GM18507 (cell line): ENCODE results near the gene SNIP1.
A peak's percentile ranks its signal among the peaks of the same experiment; 100 is the strongest.
"Not testable (repeated sequence)": the region's sequence is repeated elsewhere in the genome, so short reads cannot be mapped to it uniquely, and the experiment has no call there.

Experiments
- DNase-seq: peaks from one replicate; pipeline ENCODE4 v3.0.0; 2011; ENCODE audit warnings: low read depth; ENCODE audit not compliant: insufficient read length; ENCODE audit errors: extremely low spot score
- FAIRE-seq: peaks from 2 replicates; lab custom pipeline; 2011; peaks lifted over from hg19 to GRCh38; lab: Jason Lieb, UNC

Gene SNIP1

DNA sequence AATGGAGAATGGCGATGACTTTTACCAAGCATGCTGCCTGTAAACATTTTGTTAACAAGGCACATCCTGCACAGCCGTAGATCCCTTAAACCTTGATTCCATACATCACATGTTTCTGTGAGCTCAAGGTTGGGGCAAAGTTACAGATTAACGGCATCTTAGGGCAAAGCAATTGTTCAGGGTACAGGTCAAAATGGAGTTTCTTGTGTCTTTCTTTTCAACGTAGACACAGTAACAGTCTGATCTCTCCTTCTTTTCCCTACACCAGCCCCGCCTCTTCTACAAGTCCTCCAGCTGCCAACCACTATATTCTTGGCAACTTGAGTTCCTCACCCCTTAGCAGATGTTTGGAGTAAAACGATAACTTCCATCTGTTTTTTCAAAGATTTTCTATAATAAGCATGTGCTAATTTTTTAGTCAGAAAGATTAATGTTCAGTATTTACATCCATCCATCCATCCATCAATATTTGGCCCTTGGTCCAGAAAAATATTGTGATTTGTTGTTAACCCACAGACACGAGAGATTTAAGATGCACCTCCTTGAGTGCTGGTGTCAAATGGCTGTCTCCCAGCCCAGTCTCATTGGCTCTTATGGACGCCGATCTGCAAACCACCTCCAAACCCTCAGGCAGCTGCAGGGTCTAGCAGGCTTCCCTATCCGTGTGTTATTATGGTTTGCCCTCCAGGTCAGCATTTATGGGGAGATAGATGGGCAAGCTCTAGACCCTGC lies 6.5 kb upstream of the SNIP1 start:
- no peak for DNase-seq
- FAIRE-seq, result no peak

GRCh38 chr1:37559957-37560379 lies 5.9 kb upstream of the SNIP1 start:
- DNase-seq, FAIRE-seq: not testable (repeated sequence)

- FAIRE-seq (no peak), DNase-seq (no peak)
Observed at GRCh38 chr1:37559080-37559479, 5.0 kb upstream of the SNIP1 start.

DNA sequence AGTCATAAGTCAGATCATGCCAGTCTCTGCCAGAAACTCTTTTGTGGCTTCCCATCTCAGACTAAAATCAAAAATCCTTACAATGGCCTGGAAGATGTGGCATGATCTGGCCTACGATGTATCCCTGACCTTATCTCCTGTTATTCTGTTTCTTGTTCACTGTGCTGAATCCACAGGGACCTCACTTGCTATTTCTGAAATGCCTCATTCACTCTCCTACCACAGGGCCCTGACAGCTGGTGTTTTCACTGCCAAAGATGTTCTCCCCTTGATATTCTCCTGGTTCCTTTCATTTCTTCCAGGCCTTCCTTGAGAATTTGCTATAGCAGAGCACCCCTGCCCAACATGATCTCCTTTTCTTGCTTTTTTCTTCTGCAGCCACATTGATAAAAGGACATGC lies 4.3 kb upstream of the SNIP1 start:
- no peak for FAIRE-seq
- DNase-seq, result no peak

DNA sequence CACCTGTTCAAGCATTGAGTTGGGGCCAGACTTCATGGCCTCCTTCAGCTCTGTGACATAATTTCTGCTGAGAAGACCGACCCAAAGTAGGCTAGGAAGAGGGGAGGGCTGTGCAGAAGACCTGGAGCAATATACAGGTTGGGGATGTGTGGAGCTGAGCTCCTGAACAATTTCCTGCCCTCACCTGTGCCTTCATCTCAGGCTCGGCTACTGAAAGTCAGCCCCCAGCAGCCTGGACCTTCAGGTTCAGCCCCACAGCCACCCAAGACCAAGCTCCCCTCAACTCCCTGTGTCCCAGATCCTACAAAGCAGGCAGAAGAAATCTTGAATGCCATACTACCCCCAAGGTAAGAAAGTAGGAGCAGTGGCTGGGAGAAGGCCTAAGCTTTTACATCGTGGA lies 3.3 kb upstream of the SNIP1 start:
- FAIRE-seq, result no peak
- DNase-seq, result no peak

- peak; percentile 20 for DNase-seq
- FAIRE-seq, result no peak
Observed at GRCh38 chr1:37556712-37557196, 2.7 kb upstream of the SNIP1 start, which contains the start of gene DNALI1. DNALI1 (plus strand) TSS chr1:37556940; CDS start chr1:37556995, 55 bp downstream.

GRCh38 chr1:37553598-37553926 lies 531 bp downstream of the SNIP1 start:
- DNase-seq (no peak), FAIRE-seq (no peak)

DNA sequence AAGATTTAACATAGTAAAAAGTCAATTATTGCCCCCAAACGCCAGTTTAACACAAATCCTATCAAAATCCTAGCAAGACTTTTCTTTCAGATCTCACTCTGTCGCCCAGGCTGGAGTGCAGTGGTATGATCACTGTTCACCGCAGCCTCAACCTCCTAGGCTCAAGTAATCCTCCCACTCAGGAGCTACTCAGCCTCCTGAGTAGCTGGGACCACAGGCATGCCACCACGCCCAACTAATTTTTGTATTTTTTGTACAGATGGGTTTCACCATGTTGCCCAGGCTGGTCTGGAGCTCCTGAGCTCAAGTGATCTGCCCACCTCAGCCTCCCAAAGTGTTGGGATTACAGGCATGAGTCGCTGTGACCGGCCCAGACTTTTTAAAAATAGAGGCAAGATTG lies 4.8 kb downstream of the SNIP1 start:
- no peak for DNase-seq
- no peak for FAIRE-seq

DNA sequence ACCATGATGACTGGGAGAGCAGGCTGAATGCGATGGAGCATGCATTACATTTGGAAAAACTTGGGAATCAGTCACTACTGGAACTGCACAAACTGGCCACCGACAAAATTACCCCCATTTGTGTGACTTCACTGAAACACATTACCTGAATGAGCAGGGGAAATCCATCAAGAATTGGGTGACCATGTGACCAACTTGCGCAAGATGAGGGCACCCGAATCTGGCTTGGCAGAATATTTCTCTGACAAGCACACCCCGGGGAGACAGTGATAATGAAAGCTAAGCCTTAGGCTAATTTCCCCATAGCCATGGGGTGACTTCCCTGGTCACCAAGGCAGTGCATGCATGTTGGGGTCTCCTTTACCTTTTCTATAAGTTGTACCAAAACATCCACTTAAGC lies 9.1 kb downstream of the SNIP1 start:
- FAIRE-seq, result no peak
- DNase-seq, result no peak

DNA sequence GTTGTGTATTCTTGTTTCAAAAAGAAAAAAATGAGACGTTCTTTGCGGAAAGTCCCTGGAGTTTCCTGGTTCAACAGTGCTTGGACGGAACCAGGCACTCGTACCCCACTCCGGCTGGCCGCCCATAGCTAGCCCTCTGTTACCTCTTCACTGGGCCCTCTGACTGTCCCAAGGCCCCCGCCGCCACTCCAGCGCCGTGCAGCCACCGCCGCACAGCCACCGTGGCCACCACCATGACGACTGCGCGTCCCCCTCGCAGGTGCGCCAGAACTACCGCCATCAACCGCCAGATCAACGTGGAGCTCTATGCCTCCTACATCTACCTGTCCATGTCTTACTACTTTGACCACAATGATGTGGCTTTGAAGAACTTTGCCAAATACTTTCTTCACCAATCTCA lies 9.6 kb downstream of the SNIP1 start:
- FAIRE-seq, result no peak

DNA sequence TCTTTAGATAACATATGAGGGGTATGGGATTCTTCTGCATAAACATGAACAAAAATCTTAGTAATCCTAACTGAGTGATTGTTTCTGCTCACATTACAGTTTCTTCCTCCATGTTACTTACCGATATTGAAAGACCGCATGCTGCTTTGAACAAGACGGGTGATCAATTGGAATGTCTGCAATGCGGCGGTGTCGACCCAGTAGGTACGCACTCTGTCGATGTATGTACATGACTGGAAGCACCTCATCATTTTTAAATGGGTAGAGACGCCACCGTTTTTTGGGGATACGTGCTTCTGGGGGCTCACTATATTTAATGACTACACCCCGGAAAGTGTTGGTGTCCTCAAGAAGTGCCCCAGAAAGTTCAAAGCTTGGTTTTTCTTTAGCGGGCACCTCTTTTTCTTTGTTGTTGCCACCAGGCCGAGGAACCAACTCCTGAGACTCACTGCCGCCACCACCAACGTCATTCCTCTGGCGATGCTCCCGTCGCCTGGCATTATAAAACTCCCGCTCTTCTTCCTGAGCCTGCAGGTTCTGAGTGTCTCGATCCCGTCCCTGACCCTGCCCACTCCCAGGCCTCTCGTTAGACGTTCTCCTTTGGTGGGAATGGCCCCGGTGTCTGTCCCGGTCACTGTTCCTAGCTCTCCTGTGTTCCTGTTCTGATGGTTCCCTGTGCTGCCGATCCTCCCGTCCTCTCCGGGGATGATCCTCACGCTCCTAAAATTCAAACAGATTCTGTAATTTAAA lies 13.9 kb downstream of the SNIP1 start:
- DNase-seq, result no peak
- no peak for FAIRE-seq

More for the DNA sequence above, 9.6 kb downstream of the SNIP1 start:
- no peak for DNase-seq

GRCh38 chr1:37539154-37539553 lies 14.9 kb downstream of the SNIP1 start:
- not testable (repeated sequence) for FAIRE-seq, DNase-seq

DNA sequence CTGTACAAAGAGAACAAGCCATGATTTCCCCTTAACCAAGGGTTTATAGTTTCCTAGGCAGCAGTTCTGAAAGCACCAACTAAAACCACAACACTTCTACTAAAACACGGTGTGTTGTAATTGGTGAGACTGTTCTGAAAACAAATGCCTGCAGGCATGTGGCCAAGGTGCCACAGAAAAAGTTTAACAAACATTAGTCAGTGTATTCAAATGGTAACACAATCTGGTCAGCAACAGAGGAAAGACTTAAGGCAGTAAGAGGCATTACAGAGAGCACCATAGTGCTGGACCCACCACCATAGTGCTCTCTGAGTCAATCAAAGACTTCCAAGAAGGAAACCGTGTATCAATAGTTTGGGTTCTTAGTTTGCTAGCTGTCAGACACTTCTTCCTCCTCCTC lies 16.7 kb downstream of the SNIP1 start:
- FAIRE-seq (no peak), DNase-seq (no peak)

DNA sequence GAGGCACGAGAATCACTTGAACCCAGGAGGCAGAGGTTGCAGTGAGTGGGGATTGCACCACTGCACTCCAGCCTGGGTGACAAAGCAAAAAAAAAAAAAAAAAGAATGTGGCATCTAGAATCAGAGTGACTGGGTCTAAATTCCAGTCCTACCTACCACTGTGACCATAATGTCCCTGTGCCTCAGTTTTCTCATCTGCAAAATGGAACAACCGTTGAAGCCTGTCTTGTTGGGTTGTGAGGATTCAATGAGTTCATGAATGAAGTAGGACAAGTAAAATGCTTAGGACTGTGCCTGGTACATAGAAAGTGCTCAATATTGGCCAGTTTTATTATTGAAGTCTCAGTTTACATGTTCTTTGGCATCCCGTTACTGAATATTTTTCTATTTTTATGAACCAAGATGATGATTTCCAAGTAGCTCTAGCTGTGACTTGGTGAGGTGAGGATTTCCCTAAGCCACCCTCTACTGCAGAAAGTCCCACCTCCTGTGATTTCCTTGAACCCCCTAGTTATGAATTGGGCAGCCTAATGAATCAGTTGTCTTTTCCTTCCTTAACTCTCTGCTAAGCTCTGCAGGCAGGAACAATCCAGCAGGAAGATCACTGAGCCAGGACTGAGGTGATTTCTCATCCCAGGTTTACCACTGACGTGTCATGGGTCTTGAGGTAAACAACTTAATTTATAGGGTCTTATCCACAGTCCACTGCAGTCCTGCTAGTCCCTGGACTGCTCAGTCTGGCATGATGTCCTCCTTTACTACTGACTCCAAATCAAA lies 20.6 kb downstream of the SNIP1 start:
- no peak for FAIRE-seq
- no peak for DNase-seq

DNA sequence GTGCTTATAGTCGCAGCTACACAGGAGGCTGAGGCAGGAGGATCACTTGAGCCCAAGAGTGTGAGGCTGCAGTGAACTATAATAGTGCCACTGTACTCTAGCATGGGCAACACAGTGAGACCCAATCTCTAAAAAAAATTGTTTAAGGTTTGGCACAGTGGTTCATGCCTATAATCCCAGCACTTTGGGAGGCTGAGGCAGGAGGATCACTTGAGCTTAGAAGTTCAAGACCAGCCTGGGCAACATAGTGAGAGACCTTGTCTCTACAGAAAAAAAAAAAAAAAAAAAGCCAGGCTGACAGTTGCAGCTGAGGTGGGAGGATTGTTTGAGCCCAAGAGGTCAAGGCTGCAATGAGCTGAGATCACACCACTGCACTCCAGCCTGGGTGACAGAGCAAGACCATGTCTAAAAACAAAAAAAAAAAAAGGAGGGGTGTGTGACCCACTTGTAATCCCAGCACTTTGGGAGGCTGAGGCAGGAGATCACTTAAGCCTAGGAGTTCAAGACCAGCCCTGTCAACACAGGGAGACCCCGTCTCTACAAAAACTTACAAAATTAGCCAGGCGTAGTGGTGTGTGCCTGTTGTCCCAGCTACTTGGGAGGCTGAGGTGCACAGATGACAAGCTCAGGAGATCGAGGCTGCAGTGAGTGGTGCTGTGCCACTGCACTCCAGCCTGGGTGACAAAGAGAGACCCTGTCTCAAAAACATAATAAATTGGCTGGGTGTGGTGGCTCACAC lies 21.5 kb downstream of the SNIP1 start:
- not testable (repeated sequence) for FAIRE-seq, DNase-seq

GRCh38 chr1:37529888-37530287 lies 24.2 kb downstream of the SNIP1 start:
- DNase-seq, FAIRE-seq: not testable (repeated sequence)

DNA sequence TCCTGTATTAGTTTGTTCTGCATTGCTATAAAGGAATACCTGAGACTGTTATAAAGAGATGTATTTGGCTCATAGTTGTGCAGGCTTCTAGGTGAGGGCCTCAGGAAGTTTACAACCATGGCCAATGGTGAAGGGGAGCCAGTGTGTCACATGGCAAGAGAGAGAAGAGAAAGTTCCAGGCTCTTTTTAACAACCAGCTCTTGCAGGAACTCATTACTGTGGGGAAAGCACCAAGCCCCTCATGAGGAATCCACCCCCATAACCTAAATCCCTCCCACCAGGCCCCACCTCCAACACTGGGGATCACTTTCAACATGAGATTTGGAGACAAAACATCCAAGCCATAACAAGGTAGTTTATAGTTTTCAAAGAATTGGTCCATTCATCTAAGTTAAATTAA lies 34.5 kb downstream of the SNIP1 start:
- FAIRE-seq (no peak), DNase-seq (no peak)

DNA sequence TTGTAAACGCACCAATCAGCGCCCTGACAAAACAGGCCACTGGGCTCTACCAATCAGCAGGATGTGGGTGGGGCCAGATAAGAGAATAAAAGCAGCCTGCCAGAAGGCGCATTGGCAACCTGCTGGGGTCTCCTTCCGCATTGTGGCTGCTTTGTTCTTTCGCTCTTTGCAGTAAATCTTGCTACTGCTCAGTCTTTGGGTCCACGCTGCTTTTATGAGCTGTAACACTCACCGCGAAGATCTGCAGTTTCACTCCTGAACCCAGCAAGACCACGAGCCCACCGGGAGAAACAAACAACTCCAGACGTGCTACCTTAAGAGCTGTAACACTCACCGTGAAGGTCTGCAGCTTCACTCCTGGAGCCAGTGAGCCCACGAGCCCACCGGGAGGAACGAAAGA lies 35.2 kb downstream of the SNIP1 start:
- DNase-seq, FAIRE-seq: not testable (repeated sequence)

GRCh38 chr1:37518241-37518640 lies 35.9 kb downstream of the SNIP1 start:
- not testable (repeated sequence) for DNase-seq, FAIRE-seq
